Measurements from ENCODE around the gene HSF5.

Gene HSF5, protein sequence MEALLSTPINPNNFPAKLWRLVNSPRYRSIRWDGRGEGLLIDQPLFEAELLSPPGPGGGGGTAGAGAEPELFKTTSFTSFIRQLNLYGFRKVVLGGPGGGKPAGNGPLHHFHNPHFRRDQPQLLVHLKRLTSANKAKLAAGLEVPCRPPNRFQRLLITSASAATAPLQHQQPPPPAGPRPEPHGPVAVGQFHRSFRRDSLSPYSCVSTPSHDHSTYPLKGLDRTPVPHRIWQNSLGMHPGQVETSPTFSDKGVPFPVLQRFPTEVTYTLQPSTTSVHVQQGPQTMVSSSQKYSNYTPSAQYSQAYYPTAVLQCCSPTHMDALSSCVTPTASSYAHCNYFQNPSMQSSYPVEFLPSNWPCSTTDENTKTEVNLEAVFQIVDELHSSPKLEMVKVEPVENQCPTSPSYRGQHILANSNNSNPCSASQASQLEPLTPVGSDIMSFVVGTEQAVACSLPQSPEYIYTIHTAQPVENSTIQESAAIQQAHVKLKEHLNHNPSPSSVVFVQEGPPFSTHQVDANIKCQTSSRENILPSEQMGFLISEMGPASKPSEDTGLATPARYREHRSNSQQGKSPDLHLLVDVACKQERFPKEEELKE

DNA sequence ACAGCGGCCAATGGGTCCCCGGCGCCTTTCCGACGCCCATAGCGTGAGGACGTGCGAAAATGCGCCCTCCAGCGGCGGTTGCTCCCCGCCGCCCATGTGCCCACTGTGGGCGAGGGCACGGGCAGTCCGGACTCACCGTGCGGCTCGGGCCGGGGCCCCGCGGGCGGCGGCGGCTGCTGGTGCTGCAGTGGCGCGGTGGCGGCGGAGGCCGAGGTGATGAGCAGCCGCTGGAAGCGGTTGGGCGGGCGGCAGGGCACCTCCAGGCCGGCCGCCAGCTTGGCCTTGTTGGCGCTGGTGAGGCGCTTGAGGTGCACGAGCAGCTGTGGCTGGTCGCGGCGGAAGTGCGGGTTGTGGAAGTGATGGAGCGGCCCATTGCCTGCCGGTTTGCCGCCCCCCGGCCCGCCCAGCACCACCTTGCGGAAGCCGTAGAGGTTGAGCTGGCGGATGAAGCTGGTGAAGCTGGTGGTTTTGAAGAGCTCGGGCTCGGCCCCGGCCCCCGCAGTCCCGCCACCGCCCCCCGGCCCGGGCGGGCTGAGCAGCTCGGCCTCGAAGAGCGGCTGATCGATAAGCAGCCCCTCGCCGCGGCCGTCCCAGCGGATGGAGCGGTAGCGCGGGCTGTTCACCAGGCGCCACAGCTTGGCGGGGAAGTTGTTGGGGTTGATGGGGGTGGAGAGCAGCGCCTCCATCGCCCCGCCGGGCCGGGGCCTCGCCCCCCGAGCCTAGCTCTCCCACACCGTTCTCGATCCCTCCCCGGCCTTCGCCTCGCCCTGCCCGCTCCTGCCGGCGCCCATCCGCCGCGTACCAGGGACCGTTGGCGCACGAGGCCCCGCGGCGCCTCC lies at the start of gene HSF5:
TSS of gene HSF5 (minus strand) at position 820 of the 839 bp plus-strand sequence. CDS start at position 686, 134 bp downstream.
- peak; percentile 68 for DNase-seq

DNA sequence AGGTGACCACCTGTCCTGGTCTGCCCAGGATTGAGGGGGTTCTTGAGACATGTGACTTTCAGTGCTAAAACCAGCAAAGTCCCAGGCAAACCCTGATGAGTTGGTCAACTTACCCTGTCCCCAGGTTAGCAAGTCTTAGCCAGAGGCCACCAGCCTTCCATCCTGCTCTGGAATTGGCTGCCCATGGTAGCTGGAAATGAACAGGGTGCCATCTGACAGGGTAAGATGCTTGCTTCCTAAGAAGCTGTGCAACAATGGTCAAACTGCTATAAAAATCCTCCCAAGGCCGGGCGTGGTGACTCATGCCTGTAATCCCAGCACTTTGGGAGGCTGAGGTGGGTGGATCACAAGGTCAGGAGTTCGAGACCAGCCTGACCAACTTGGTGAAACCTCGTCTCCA lies 49.1 kb upstream of the HSF5 start:
- DNase-seq = no peak

DNA sequence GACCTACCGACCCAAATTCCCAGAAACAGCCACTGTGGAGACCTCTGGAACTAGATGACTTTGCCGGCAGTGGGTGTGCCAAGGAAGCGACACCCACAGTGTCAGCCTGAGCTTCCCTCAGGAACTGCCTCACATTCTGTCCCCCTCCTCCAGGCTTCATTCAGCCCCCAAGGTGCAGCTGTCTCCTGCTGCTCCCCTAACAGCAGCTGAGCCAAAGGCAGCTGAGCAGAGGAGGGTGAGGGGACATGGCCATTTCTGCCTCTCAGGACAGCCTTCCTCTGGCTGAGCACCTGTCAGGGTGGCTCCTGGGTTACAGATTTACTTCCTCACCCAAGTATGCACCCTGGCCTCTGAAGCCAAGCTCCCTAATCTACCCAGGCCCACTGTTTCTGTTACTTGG lies 48.3 kb upstream of the HSF5 start:
- no peak for DNase-seq

DNA sequence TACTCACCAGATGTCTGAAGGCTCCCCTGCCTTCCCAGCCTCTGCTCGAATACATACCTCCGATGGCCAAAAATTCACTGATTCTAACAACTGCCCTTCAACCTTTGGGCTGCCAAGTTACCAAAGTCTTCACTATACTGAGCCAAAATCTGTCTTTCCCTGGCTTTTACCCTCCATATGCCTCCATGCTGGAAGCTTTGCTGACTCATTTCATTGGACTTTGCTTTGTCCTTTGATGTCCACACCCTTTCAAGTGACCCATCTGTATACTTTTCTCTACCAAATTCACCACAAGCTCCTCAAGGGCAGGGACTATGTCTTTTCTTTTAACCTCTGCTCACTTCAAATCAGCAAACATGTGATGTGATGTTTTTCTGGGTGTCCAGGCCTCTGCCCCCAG lies 47.2 kb upstream of the HSF5 start:
- DNase-seq = no peak

DNA sequence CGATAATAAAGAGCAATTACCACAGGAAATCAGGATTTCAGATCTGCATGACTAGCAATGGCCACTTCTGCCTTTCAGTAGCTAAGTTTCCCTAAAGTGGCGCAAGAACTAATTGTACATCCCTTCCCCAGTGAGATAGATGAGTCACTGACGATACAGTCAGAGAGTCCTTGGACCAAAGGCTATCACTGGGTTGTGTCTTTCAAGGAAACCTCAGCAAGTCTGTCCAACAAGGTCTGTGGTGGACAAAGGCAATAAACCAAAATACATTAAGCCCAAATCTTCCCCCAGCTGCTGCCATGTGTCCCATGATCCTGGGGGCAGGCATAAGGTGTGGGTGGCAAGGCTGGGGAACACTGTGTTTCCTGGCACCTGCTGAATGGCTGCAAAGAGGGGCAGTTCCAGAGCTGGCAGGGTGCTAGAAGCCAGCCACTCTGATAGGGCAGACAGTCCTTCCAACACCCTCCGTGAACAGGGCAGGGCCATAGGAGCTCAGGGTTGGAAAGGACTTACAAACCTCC lies 46.8 kb upstream of the HSF5 start:
- no peak for DNase-seq

DNA sequence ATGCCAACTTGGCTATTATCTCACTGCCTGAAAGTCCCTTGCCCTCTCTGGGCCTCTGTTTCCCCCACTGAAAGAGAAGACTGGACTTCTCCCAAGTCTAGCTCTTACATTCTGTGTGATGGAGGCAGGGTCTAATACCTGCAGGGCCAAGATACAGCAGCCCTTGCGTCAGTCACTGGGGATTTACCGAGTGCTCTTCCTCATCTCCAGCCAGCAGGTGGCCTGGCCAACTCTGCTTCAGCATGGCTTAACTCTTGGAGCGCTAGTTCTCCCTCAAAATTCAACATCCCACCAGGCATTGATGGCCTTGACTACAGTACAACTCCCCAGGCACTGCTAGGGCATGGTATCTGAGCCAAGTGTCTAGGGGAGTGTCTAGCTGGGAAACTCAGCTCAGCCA lies 46.1 kb upstream of the HSF5 start:
- DNase-seq = no peak

DNA sequence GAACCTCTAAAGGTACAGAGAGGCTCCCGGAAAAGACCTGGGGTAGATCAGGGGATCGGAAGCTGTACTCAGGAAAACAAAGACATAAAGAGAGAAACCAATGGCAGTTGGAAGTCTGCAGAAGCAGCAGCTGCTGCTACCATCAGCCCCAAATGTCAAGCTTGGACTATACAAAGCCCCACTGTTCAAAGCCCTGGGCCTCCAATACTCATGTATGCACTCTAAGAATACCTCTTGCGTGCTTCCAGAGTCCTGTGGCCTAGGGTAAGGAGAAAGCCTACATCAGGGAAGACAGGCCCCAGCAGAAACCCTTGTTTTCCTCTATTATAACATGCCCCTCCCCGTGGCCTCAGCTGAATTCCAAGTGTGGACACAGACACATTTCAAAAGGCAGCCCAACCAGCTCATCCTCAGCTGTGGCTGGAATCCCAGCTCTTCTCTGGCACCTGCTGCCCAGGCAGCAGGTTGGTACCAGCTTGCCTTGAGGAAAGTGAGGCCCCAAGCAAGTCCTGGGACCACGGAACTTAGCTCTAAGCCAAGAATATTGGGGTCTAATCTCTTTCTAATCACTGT lies 45.5 kb upstream of the HSF5 start:
- DNase-seq = no peak

DNA sequence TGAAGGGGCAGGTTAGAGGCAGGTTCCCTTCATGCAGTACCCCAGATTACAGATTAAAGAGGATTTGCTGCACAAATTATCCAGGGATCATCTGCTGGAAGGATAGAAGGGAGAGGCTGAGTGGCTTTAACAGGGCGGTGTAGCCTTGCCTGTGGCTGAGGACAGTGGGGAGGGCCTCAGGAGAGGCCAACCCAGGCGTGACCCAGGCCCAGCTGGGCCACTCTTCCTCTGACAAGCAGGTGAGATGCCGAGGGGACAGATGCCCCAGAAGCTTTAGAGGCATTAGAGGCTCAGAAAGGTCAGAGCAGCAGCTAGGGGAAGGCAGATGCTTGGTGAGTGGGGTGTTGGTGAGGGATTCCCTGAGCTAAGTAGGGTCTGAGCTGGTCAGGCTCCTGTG lies 44.3 kb upstream of the HSF5 start:
- DNase-seq = no peak

DNA sequence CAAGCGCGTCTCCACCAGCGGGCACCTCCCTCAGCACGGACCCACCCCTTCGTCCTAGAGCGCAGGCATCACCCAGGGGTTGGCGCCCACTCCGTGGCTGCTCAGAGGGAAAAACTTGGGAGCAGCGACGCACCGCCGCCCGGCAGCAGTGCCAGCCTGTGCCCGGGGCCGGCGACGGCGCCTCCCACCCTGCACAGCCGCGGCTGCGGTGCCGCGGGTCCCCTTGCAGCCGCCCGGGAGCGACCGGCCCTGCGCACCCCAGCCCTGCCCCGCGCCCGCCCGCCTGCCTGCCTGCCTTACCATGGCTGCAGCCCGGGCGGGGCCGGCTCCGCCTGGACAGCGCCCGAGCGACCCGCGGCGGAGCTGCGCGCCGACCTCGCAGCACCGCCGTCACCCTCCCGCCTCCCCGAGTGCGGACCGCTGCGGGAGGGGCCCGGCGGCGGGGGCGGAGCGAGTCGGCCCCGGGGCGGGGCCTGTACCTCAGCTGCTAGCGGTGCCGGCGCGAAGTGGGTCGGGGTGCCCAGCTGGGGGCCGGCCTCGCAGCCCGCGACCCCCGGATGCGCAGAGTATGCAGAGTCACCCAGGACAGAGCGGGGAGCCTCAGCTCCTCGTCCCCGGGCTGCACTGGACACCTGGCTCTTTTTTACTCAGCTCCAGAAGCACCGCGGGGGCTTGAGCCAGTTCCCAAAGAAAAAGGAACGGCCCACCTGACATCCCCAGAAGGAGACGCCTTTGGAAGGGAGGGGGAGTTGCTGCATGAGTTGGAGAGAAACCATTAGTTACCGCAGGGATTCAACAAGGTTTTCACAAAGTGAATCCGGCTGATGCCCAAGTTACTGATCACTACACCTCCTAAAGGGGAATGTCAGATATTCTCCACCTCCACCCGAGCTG lies 43.7 kb upstream of the HSF5 start:
- DNase-seq = peak; percentile 66

DNA sequence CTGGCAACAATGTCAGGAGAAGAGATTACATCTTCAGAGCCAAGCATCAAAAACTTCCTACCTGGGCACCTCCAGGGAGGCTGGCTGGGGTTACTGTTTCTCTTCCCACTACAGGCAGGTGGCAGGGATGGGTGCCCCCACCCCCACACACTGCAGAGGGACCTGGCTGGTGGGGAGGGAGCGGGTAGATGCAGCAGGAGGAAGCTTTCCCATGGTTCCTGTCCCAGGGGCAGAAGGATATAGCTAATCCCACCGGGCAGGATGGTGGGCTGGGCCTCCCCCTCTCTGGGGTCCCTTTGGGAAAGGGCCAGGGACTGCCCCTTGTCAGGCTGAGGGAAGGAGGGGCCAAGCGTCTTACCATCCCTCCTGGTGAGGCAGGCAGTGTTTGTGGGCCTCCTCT lies 42.9 kb upstream of the HSF5 start:
- no peak for DNase-seq

DNA sequence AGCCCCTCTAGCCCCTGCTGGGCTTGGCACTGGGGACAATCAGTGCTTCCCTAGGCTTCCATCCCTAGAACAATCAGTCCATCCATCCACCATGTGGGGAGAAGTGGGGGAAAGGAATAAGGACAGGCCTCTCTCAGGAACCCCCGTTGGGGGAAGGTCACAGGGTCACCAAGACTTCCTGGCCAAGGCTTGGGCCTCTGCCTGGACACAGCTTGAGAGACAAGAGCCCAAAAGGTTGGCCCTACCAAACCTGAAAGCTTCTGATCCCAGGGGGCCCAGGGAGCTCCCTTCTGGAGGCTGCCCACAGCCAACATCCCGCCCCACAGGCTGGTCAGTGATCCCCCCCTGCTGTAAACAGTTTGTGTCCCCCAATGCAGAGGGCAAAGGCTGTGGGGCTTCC lies 42.4 kb upstream of the HSF5 start:
- DNase-seq = no peak

DNA sequence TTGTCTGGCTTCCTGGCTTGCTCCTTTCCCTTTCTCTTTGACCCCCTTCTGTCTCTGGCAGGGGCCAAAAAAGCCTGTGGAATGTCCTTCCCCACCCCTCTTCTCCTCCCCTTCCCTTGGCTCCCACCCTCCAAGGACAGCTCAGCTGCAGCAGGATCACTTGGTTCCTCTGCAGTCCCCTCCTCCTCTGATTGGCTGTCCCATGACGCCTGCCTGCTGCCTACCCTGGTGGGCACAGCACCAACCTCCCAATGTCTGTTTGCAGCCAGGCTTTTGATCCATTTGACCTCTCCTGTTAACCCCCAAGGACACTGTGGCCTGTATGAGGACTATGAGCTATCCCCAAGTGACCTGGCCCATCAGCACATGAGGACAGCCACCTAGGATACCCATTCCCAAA lies 41.1 kb upstream of the HSF5 start:
- DNase-seq = no peak

DNA sequence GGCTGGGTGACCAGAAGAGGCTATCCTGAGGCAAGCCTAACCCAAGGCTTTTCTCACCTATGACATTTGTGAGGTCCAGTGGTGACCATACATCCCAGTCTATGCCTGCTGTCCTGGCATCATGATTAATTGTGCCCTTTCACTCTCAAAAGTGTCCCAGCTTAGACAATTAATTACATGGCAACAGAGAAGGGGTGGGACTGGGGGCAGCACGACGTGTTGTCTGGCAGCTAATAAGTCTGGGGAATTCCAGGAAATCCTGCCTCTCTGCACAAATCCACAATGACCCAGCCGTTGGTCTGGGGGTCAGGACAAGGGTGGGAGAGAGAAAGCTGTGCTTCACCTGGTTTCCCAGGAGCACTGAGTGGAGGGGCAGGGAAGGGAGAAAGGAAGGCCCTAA lies 40.2 kb upstream of the HSF5 start:
- no peak for DNase-seq

DNA sequence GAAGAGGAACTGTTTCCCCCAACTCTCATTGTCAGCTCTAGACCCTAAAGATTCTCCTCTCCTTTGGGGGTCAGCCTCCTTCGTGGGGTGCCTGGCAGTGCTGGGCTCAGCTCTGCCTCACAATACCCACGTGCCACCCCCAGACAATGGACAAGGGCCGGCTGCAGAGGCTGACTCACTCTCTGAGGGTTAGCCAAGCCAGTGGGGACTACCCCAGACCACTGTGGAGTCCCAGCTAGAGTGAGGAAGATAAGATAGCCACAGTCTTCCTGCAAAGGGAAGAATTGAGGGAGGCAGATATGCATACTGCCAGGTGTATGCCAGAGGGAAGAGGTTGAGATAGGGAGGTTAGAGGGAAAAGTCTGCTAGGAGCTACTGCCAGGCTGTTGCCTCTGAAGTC lies 39.7 kb upstream of the HSF5 start:
- DNase-seq = no peak

DNA sequence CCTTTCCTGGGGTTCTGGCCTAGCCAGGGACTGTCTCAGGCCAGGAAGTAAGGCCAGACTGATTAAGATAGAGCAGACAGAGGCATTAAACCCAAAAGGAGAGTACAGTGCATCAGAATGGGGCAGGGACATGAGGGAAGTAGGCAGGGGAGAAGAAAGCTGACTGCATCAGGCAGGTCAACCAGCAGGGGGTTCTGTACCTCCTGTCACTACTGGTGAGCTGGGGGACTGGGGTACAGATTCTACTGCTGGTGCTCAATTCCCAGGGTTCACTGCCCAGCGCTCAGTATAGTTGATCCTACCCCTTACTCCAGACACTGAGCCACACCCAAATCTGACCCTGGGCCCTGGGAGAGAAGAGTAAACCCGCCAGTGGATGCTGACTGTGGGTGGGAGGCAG lies 39.1 kb upstream of the HSF5 start:
- DNase-seq = no peak

DNA sequence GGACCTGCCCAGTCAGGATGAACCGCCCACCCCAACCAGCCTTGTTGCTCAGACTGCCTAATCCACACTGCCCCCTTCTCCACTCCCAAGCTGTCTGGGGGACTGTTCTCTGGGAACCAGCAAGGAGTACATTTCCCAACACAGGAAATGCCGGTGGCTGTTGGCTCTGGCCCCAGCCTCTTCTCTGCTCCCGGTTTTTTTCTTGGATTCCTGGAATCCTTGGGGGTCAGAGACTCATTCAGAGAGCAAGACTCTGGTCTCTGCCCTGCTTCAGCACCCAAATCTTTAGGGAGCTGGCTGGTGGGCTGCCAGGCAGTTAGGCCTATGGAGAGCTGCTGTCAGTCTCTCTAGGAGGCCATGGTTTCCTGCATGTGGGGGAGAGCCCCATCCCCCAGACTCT lies 37.0 kb upstream of the HSF5 start:
- no peak for DNase-seq

DNA sequence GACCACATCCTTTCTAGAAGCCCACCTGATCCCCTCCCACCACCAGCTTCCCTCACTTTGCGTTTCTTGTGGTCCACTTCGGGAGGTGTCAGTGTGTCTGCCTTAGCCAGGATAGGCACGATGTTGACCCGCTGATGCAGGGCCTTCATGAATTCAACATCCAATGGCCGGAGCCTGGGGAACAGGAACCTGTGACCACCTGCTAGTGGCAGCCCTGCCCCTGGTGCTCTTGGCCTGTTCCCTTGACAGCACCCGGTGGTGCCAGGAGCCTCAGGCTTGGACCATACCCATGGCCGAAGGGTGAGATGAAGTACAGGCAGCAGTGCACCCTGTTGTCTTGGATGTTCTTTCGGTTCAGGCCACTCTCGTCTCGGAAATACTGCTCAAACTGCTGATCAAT lies 33.5 kb upstream of the HSF5 start:
- no peak for DNase-seq

DNA sequence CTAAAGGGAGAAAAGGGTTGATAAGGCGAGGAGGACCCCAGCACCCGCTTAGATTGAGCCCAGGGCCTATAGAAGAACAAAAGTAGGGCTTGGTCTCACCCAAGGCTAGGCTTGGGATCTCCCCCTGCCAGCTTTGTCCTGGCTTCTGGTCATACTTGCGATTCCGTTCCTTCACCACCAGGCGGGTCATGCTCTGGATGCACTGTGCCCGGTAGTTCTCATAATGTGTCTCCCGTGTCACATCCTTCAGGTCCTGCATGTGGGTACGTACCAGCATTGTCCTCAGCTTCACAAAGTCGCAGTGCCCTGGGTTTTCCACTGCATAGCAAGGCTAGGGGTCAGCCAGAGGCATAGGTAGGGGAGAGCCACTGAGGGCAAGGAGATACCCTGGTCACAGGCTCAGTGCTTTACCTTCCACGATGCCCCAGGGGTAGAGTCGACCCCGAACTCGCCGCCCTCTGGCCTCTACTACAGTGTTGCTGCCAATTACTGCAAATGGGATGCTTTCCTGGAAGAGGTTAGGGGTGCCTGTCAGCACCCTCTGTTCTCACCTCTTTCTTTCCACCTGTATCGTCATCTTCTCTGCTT lies 32.7 kb upstream of the HSF5 start:
- DNase-seq = no peak

DNA sequence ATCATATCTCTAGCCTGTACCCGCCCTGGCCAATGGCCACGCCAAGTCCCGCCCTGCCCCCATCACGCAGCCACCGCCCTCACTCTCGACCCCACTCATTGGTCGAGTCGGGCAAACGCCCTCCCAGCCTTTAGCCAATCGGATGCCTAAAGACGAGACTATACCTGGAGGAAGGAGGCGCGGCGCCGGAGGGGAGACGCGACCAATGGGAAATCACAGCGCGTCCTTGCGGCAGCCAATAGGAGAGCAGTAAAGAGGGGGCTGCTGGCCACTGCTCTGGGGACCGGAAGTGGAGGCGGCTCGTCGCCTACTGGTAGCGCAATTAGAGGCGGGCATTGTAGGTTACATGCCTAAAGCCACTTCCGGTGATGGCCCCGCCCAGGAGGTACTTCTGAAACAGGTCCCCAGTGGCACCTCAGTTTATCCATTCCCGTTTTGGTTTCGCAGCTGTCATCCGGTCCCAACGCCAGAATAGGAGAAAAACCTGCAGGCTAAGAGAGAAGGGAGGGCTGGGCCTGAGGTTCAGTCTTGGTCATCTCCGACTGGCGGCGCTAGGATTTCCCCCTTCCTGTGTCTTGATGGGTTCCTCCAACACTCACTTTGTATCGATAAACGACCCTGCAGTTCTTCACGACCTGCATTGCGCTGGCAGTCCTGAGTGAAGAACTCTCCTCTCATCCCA lies 29.9 kb upstream of the HSF5 start:
- DNase-seq = peak; percentile 100

DNA sequence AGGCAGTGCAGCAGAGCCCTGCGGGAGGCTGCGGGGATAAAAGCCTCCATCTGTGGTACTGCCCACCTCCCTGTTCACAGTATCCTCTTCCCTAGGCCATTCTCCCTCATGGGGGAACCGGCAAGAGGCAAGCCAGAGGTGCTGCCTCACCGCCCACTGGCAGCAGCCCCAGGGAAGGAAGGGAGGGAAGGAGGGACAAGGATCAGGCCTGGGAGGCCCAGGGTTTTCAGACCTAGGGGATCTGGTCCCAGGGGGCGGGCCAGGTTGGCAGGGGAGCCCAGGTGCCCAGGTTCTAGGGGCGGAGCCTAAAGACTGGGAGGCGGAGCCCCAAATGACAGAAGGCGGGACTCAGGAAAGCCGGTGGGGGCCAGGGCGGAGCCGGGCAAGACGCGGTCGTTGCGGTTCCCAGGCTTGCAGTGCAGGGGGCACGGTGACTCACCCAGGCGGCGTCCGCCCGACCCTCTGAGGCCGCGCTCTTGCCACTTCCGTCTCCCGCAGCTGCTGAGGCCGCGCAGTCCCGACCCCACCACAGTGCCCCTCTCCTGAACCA lies 29.2 kb upstream of the HSF5 start:
- no peak for DNase-seq
